GM19099 (cell line): ENCODE measurements around the gene ZSCAN18.

ENCODE experiments used
- POLR2A ChIP-seq: IDR thresholded peaks from 3 replicates; pipeline ENCODE4 v1.6.1; 2011; ENCODE audit warnings: low read depth; ENCODE audit not compliant: insufficient read length; ENCODE audit errors: extremely low read depth

The ZSCAN18 gene

DNA sequence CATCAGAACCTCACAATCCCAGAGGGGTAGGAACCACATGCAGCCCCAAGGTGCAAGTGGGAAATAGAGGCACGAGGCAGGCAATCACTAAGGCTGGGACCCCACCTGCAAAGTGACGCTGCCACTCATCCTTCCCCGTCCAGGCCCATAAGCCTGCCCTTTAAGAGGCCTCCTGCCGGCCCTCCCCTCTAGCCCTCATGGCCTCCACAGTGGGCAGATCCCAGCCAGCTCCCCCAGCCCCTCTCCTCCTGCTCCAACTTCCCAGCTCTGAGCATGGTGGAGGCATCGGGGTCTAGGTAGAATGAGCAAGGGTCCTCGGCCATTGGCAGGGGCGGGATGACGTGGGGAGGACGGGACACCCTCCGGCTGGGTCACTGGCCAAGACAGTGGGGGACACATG lies 2.7 kb downstream of the ZSCAN18 start:
- TF ChIP-seq POLR2A: no peak

- no peak for TF ChIP-seq POLR2A
Measured at GRCh38 chr19:58093071-58093470, 5.0 kb downstream of the ZSCAN18 start.

- no peak for TF ChIP-seq POLR2A
Measured at GRCh38 chr19:58091251-58091995, 6.6 kb downstream of the ZSCAN18 start.

DNA sequence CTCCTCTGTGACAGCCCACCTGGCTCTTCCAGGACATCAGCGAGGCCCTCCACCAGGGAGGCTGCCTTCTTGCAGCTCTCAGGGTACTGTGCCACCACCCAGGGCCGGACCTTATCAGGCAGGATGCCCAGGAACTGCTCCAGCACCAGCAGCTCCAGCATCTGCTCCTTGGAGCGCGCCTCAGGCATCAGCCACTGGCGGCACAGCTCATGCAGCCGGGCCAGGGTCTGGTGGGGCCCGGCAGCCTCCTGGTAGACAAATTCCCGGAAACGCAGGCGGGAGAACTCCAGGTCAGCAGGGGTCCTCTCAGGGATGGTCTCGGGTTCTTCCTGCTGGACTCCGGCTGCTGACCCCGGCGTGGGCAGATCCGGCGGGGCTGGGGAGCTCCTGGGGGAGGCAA lies 8.2 kb downstream of the ZSCAN18 start:
- no peak for TF ChIP-seq POLR2A

GRCh38 chr19:58088521-58089052 lies 9.4 kb downstream of the ZSCAN18 start:
- no peak for TF ChIP-seq POLR2A

DNA sequence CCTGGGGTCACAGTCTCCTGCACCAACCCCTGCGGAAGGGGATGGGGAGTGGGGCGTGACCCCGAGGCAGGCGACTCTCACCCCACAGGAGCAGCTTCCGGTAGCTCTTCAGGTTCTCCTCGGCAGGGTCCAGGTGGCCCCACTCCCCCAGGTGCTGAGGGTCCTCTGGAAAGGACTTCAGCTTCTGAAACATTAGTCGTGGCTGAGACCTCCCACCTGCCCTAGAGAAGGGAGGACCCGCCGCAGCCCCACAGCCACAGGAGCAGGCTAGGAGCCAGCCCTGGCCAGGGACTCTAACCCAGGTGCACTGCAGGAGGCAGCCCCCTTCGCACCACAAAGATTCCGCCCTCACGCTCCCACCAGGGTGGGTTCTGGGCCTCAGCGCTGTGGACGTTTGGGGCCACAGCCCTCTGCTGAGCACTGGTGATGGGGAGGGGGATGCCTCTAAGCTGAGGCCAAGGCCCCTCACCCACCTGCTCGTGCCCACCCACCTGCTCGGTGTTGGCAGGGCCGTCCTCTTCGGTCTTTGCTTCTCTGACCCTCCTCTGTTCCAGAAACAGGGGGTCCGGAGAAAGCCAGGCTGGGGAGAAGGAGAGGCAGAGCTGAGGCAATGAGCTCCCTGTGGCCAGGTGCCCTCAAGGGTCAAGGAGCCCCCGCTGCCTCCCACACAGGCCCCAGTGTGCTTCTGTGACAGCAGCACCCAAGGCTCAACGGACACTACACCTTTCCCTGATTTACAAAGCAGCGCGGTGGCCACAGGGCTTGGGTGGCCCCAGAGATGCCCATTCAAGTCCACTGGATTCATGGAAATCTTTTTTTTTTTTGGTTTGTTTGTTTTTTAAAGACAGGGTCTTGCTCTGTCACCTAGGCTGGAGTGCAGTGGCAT lies 11.0 kb downstream of the ZSCAN18 start:
- TF ChIP-seq POLR2A: no peak

DNA sequence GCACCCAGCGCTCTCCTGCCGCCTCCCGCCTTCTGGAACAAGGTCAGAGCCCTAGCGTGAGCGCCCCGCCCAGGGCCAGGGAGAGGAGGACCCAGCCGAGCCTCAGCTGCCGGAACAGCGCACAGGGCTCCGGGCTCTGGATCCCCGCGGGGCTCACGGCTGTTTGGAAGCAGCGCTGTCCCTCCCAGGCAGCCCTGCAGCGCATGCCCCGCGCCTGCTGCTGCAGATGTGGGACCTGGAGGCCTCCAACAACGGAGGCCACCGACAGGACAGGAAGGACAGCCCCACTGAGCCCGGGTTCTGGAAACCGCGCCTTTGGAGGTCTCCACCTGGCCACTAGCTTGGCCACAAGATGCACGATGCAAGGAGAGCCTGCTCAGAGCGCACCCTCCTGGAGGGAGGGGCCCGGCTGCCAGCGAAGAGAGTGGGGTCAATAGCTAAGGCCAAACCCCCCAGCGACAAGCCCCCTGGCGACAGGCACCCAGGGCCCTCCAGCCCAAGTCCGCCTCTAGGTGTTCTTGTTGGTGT lies 12.6 kb downstream of the ZSCAN18 start:
- no peak for TF ChIP-seq POLR2A

DNA sequence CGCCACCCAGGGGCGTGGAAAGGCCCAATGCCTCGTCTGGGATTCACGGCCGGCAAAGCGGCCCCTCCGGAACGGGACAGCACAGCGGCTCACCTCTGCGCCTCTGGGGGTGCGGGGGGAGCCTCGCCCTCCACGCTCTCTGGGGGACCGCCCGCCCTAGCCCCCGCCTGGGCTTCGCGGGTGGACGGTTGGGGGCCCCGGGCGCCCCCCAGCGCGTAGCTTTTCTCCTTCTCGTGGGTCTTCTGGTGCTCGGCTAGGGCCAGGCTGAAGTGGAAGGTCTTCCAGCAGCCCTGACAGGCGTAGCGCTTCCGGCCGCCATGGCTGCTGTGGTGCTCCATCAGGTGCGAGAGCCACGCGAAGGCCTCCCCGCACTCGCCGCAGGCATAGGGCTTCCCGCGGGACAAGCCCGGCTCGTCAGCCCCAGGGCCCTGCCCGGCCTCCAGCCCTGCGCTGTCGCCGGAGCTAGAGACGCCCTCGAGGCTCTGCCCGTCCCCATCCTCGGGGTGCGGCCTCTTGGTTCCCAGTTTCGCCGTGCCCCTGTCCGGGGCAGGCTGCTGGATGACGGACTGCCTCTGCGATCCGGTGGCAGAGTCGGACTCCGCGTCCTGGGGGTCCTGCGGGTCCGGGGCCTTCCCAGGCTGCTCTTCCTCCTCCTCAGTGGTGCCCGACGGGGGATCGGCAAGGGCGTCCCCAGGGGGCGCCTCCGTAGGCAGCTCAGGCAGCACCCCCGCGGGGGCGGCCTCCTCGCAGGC lies 13.3 kb downstream of the ZSCAN18 start:
- TF ChIP-seq POLR2A: no peak

- no peak for TF ChIP-seq POLR2A
Measured at GRCh38 chr19:58083021-58083420, 15.0 kb downstream of the ZSCAN18 start.

- no peak for TF ChIP-seq POLR2A
Measured at GRCh38 chr19:58079792-58080191, 18.2 kb downstream of the ZSCAN18 start.

GRCh38 chr19:58067240-58067912 lies 30.7 kb downstream of the ZSCAN18 start:
- no peak for TF ChIP-seq POLR2A

GRCh38 chr19:58063712-58064111 lies 34.3 kb downstream of the ZSCAN18 start:
- no peak for TF ChIP-seq POLR2A

DNA sequence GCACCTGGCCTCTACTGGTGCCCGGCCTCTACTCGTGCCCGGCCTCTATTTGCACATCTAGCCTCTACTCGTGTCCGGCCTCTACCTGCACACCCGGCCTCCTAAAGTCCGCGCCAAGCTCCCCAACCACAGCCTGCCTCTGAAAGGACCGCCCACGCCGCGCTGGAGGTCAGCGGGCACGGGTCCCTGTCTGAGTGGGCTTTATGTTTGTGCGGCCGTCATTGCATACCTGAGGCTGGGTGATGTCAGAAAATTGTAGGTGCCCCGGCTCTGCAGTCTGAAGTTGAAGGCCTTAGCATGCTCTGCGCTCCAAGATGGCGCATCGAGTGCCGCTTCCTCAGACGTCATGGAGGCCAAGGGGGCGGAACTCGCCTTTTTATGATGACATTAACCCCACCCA lies 37.8 kb downstream of the ZSCAN18 start:
- no peak for TF ChIP-seq POLR2A

GRCh38 chr19:58059671-58060078 lies 38.4 kb downstream of the ZSCAN18 start:
- TF ChIP-seq POLR2A: no peak

- TF ChIP-seq POLR2A: no peak
Measured at GRCh38 chr19:58059003-58059670, 38.9 kb downstream of the ZSCAN18 start, which contains the start of gene ZNF135. ZNF135 (plus strand) TSS chr19:58059282; CDS start chr19:58060003, 721 bp downstream.
